SK-N-SH (cell line): ENCODE results near the gene PLA2G5.

Source experiments
- FOSL2 ChIP-seq: IDR thresholded peaks from 2 replicates; pipeline ENCODE4 v1.4.0; 2012; ENCODE audit warnings: low read depth, mild to moderate bottlenecking, moderate library complexity, borderline replicate concordance
- FOXM1 ChIP-seq: IDR thresholded peaks from 2 replicates; pipeline ENCODE4 v1.4.0; 2012; ENCODE audit warnings: low read depth, mild to moderate bottlenecking
- GABPA ChIP-seq: IDR thresholded peaks from 2 replicates; pipeline ENCODE4 v1.4.0; 2012; ENCODE audit warnings: low read depth, mild to moderate bottlenecking
- MEF2A ChIP-seq: IDR thresholded peaks from 2 replicates; pipeline ENCODE4 v1.4.0; 2012; ENCODE audit warnings: low read depth, borderline replicate concordance
- RCOR1 ChIP-seq: fragments of 150-350 bp; IDR thresholded peaks from 2 replicates; pipeline ENCODE4 v1.6.1; 2017; ENCODE audit warnings: antibody characterized with exemption, low read length
- RFX5 ChIP-seq: IDR thresholded peaks from 2 replicates; pipeline ENCODE4 v1.6.1; 2012; ENCODE audit warnings: mild to moderate bottlenecking, improper control_type of control experiment, low read length
- TAF1 ChIP-seq: IDR thresholded peaks from 2 replicates; pipeline ENCODE4 v1.6.1; 2012; ENCODE audit warnings: low read depth, mild to moderate bottlenecking, low read length, moderate library complexity, borderline replicate concordance
- TF ChIP-seq, protein P1 (sequence below): fragments of 200-600 bp; sonication (generic); IDR thresholded peaks from 2 replicates; pipeline ENCODE4 v1.6.1; 2017; ENCODE audit warnings: antibody characterized with exemption, mild to moderate bottlenecking, moderate library complexity

DNA sequence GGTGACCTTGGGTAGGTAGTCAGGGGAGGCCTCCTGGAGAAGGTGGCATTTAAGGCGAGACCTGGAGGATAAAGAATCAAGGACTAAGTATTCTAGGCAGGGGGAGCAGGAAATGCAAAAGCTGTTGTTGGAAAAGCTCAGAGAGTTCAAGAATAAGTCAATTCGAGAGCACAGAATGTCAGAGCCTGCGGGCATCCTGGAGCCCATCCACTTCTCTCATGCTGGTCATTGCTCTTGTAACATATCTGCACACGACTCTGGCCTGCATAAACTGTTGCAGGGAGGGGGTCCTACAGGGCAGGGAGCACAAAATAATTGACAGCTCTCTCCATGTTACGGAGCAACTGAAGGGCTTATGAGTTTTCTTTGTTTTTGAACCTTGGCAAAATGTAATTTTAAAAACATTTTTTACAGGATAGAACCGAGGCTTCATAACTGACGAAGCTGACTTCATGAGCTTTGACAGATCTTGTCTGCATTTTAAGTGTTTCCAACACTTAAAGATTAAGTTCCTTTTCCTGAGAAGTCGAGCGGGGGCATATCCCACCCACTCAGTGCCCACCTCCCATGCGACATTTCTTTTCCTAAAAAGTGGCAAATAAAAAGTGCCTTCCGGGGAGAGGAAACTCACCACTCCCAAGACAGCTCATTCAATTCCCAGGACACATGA, 4.2 kb downstream of the PLA2G5 start:
- TF ChIP-seq GABPA = no peak
- no peak for TF ChIP-seq FOXM1
- TF ChIP-seq TAF1 = no peak
- TF ChIP-seq RCOR1 = no peak
- TF ChIP-seq, protein P1, sequence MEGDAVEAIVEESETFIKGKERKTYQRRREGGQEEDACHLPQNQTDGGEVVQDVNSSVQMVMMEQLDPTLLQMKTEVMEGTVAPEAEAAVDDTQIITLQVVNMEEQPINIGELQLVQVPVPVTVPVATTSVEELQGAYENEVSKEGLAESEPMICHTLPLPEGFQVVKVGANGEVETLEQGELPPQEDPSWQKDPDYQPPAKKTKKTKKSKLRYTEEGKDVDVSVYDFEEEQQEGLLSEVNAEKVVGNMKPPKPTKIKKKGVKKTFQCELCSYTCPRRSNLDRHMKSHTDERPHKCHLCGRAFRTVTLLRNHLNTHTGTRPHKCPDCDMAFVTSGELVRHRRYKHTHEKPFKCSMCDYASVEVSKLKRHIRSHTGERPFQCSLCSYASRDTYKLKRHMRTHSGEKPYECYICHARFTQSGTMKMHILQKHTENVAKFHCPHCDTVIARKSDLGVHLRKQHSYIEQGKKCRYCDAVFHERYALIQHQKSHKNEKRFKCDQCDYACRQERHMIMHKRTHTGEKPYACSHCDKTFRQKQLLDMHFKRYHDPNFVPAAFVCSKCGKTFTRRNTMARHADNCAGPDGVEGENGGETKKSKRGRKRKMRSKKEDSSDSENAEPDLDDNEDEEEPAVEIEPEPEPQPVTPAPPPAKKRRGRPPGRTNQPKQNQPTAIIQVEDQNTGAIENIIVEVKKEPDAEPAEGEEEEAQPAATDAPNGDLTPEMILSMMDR = no peak
- TF ChIP-seq MEF2A = no peak
- TF ChIP-seq FOSL2 = no peak
- TF ChIP-seq RFX5 = no peak
